ENCODE measurements around the gene TRIM39. TPM values are rescaled to one million over a fixed set of nuclear protein-coding genes. Genes with fewer than 3 reads are reported as not detected.

Gene TRIM39
- total RNA-seq (2021): 22.7 to 24.9 TPM (median 24.0 TPM) in 3 replicates
- percentile 88 among the genes with signal in this experiment for Bru-seq, nascent RNA
- long read RNA-seq, experiment 1, transcript TRIM39-205 (8 exons, 3,249 nt): major isoform, 13 of 79 reads
- long read RNA-seq, experiment 1, partial matches to known transcripts: 27 of 79 reads
- long read RNA-seq, experiment 1, other reads (novel, unspliced or antisense): 32 of 79 reads
- long read RNA-seq, experiment 2, partial matches to known transcripts: 5 of 12 reads
- long read RNA-seq, experiment 2, other reads (novel, unspliced or antisense): 6 of 12 reads
- long read RNA-seq, experiment 3, partial matches to known transcripts: 4 of 7 reads
- long read RNA-seq, experiment 3, other reads (novel, unspliced or antisense): 2 of 7 reads

DNA sequence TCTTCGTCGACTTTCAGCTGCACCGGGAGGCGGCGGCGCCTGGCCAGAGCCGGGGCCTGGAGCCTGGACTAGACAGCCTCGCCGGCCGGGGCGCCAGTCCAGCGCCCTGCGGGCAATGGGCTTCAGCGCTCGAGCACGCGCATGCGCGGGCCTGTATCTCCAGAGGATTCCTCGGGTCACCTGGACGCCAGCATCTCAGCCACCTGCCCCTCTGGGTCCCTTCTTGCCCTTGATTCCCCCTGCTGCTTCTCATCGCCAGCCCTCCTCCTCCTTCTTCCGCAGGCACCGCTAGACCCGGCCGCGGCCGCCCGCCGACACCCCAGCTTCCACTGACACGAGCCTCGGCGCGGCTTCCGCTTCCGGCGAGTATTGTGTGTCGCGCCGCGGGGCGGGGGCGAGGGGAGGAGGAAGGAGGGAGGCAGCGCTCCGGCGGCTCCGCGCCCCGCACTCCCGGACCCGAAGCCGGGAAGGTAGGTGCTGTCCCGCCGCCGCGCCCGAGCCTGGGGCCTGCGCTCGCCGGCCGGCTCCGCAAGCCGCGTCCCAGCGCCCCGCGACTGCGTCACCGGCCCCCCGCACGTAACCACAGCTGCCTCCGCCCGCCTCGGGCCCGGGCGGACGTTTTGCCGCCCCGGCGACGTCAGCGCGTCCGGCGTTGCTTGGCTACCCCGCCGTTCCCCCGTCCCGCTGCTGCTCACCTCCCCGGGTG lies at the start of gene TRIM39:
Gene TRIM39 (plus strand): TSS at position 402 of the 706 bp plus-strand sequence. CDS start 2,391 bp downstream, outside the sequence.
- ChIA-PET POLR2A (interaction anchor here (0.7 to 2.3 kb wide), 6 partner anchors 12 to 252 kb away, joined by 3 to 20 read pairs (median 4); partner anchors contain the start of gene TRIM26), CTCF (interaction anchor here (1.0 to 2.2 kb wide), 11 partner anchors 30 to 215 kb away, joined by 3 to 12 read pairs (median 4); partner anchors contain the start of gene TRIM26)
- ATAC-seq: peak; percentile 27
- H3K27me3 Mint-ChIP-seq (ENCODE audit: low read depth): no peaks in the 10 kb centered on the region; the same call in 1 of the 2 replicates
- H3K4me1 Mint-ChIP-seq: peaks cover 49% of the 10 kb centered on the region
- no peaks in the 10 kb centered on the region for H3K9me3 Mint-ChIP-seq
- H3K27ac Mint-ChIP-seq: peak within 1 kb of the TSS; percentile 99
- H3K36me3 Mint-ChIP-seq: peaks cover 22% of the 10 kb centered on the region
- peak within 1 kb of the TSS; percentile 82 for H3K4me3 Mint-ChIP-seq
- DNase-seq (ENCODE audit: low spot score): peak; percentile 77
- TF ChIP-seq ELF4 (CRISPR knock-in tag; IDR thresholded peaks at IDR 0.05; ENCODE audit: low read depth) (no peak), OVOL2 (CRISPR knock-in tag; IDR thresholded peaks at IDR 0.05; ENCODE audit: borderline replicate concordance) (peak; percentile 56; the same call in 1 of the 2 replicates), HMGXB4 (CRISPR knock-in tag; IDR thresholded peaks at IDR 0.05) (no peak), E2F1 (CRISPR knock-in tag; IDR thresholded peaks at IDR 0.05) (no peak), ESRRA (CRISPR knock-in tag; IDR thresholded peaks at IDR 0.05; ENCODE audit: borderline replicate concordance) (peak; percentile 42; the same call in 1 of the 2 replicates), PREB (CRISPR knock-in tag; IDR thresholded peaks at IDR 0.05; ENCODE audit: borderline replicate concordance) (0 out of 2 replicates have a peak, but pooled peaks have one; percentile 4), ARID4B (CRISPR knock-in tag; IDR thresholded peaks at IDR 0.05; ENCODE audit: borderline replicate concordance) (peak; percentile 86; the same call in 1 of the 2 replicates), JUN (CRISPR knock-in tag; IDR thresholded peaks at IDR 0.05) (0 out of 2 replicates have a peak, but pooled peaks have one; percentile 59), ETV6 (CRISPR knock-in tag; IDR thresholded peaks at IDR 0.05) (peak; percentile 65; the same call in 1 of the 2 replicates), PRRX2 (CRISPR knock-in tag; IDR thresholded peaks at IDR 0.05) (0 out of 2 replicates have a peak, but pooled peaks have one; percentile 23), GRHL2 (CRISPR knock-in tag; IDR thresholded peaks at IDR 0.05; ENCODE audit: insufficient replicate concordance, severe bottlenecking) (no peak), NFATC4 (CRISPR knock-in tag; IDR thresholded peaks at IDR 0.05) (no peak), MLX (CRISPR knock-in tag; IDR thresholded peaks at IDR 0.05) (no peak), SMAD4 (CRISPR knock-in tag; IDR thresholded peaks at IDR 0.05) (no peak), FOXP1 (CRISPR knock-in tag; IDR thresholded peaks at IDR 0.05; ENCODE audit: borderline replicate concordance) (peak; percentile 85; the same call in 1 of the 2 replicates), NFE2L1 (CRISPR knock-in tag; IDR thresholded peaks at IDR 0.05) (no peak), ZNF219 (CRISPR knock-in tag; IDR thresholded peaks at IDR 0.05; ENCODE audit: borderline replicate concordance) (no peak), TEAD4 (CRISPR knock-in tag; IDR thresholded peaks at IDR 0.05) (0 out of 2 replicates have a peak, but pooled peaks have one; percentile 57), ZNF232 (CRISPR knock-in tag; IDR thresholded peaks at IDR 0.05) (no peak), FOXK1 (CRISPR knock-in tag; IDR thresholded peaks at IDR 0.05) (peak; percentile 29; the same call in 1 of the 2 replicates), MXD4 (CRISPR knock-in tag; IDR thresholded peaks at IDR 0.05; ENCODE audit: borderline replicate concordance) (no peak)
- TF ChIP-seq, protein P1, sequence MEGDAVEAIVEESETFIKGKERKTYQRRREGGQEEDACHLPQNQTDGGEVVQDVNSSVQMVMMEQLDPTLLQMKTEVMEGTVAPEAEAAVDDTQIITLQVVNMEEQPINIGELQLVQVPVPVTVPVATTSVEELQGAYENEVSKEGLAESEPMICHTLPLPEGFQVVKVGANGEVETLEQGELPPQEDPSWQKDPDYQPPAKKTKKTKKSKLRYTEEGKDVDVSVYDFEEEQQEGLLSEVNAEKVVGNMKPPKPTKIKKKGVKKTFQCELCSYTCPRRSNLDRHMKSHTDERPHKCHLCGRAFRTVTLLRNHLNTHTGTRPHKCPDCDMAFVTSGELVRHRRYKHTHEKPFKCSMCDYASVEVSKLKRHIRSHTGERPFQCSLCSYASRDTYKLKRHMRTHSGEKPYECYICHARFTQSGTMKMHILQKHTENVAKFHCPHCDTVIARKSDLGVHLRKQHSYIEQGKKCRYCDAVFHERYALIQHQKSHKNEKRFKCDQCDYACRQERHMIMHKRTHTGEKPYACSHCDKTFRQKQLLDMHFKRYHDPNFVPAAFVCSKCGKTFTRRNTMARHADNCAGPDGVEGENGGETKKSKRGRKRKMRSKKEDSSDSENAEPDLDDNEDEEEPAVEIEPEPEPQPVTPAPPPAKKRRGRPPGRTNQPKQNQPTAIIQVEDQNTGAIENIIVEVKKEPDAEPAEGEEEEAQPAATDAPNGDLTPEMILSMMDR (IDR thresholded peaks at IDR 0.05): no peak
- TF ChIP-seq, protein P2, sequence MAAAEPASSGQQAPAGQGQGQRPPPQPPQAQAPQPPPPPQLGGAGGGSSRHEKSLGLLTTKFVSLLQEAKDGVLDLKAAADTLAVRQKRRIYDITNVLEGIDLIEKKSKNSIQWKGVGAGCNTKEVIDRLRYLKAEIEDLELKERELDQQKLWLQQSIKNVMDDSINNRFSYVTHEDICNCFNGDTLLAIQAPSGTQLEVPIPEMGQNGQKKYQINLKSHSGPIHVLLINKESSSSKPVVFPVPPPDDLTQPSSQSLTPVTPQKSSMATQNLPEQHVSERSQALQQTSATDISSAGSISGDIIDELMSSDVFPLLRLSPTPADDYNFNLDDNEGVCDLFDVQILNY (CRISPR knock-in tag; IDR thresholded peaks at IDR 0.05): peak; percentile 50
